Measurements from ENCODE around the gene RAPH1. TPM values are rescaled to one million over a fixed set of nuclear protein-coding genes. Genes with fewer than 3 reads are reported as not detected.

The RAPH1 gene
- polyA plus RNA-seq, 1 experiment: 3.3 TPM

GRCh38 chr2:203346612-203347011 lies 188.5 kb downstream of the RAPH1 start:
- ChIA-PET CTCF (interaction anchor here (0.7 kb wide), 1 partner anchor 161 kb away, joined by 4 read pairs; no protein-coding TSS in a partner anchor), POLR2A (no interaction called here)
- no peak overlapping the region for H3K4me3 ChIP-seq (ENCODE audit: low read depth, low read length)
- DNase-seq (ENCODE audit: low read depth): no peak
- H3K36me3 ChIP-seq (ENCODE audit: control insufficient read depth, insufficient read depth, low read length): no peaks in the 10 kb centered on the region; the same call in 1 of the 2 replicates
- no peak for TF ChIP-seq CTCF (IDR thresholded peaks at IDR 0.05; ENCODE audit: insufficient read depth, low read depth, low read length)
- no peaks in the 10 kb centered on the region for H3K27me3 ChIP-seq (ENCODE audit: control insufficient read depth, insufficient read depth, low read length)

- CTCF ChIA-PET: interaction anchor here (0.9 kb wide), 1 partner anchor 9 kb away, joined by 3 read pairs; no protein-coding TSS in a partner anchor
- DNase-seq (ENCODE audit: low read depth): no peak
- no peak overlapping the region for H3K4me3 ChIP-seq (ENCODE audit: low read depth, low read length)
- TF ChIP-seq CTCF (IDR thresholded peaks at IDR 0.05; ENCODE audit: insufficient read depth, low read depth, low read length): no peak
- no peaks in the 10 kb centered on the region for H3K27me3 ChIP-seq (ENCODE audit: control insufficient read depth, insufficient read depth, low read length)
- POLR2A ChIA-PET: no interaction called here
- no peaks in the 10 kb centered on the region; the same call in 1 of the 2 replicates for H3K36me3 ChIP-seq (ENCODE audit: control insufficient read depth, insufficient read depth, low read length)
Observed at GRCh38 chr2:203344667-203345066, 190.4 kb downstream of the RAPH1 start.

Other genes starting within 250 kb of the RAPH1 start
- 36.1 and 56.2 TPM in 2 replicates for gene ABI2, start 206.9 kb downstream of the RAPH1 start, polyA plus RNA-seq (2011; rRNA removed)
- gene CD28, start 171.3 kb upstream of the RAPH1 start, polyA plus RNA-seq (2011; rRNA removed): not detected in 2 replicates

All from BJ (cell line).